DMS153 (cell line): ENCODE results near the gene PRKCZ.
"Not testable (repeated sequence)": the region's sequence is repeated elsewhere in the genome, so short reads cannot be mapped to it uniquely, and the experiment has no call there.

ENCODE experiments used
- DNase-seq: peaks from one replicate; lab custom pipeline; 2025; lab: John Stamatoyannopoulos, UW

Gene PRKCZ

DNA sequence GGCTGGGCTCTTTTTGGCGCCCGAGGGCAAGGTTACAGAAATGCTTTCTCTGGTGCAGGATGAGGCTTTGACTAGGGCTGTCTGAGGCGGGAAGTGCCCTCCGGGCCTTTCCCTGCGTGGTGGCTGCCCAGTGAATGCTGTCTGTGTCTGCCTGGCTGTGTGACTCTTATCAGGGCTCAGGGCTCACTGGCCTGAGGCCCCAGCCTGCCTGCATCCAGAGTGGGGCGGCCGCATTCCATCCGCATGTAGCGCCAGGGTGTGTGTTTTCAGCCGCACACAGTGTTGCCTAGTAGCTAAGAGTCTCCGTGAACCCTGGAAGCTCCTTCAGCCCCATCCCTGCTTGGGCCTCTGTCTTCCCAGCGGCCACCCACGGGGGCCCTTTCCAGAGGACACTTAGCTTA, 85.2 kb downstream of the PRKCZ start:
- DNase-seq, result peak; percentile 76

GRCh38 chr1:2135941-2136340, 85.7 kb downstream of the PRKCZ start:
- no peak for DNase-seq

DNA sequence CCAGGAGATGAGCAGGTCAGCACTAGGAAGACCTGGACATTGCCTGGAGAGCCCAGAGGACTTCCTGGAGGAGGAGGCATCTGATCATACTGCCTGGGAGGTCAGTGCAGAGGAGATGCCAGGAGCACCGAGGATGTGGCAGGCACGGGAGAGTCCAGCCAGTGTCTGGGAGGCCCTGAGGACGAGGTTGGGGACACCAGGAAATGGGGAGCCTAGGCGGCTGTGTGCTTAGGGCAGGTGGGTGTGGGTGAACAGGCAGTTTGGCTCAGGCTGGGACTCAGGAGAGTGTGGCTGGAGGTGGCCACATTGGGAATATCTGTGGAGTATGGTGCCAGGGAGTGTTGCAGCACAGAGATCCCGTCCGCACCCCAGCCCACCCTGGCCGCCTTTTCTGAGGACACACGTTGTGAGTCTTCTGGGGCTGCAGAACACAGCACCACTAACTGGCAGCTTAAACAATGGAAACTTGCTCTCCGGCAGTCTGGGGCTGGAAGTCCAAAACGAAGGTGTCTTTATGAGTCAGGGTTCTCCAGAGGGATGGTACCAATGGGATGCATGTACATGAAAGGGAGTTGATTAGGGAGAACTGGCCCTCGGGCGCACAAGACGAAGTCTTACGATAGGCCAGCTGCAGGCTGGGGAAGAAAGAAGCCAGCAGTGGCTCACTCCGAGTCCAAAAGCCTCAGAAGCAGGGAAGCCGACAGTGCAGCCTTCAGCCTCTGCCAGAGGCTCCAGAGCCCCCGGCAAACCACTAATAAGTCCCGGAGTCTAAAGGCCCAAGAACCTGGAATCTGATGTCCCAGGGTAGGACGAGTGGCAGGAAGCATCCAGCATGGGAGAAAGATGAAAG, 86.4 kb downstream of the PRKCZ start:
- no peak for DNase-seq

DNA sequence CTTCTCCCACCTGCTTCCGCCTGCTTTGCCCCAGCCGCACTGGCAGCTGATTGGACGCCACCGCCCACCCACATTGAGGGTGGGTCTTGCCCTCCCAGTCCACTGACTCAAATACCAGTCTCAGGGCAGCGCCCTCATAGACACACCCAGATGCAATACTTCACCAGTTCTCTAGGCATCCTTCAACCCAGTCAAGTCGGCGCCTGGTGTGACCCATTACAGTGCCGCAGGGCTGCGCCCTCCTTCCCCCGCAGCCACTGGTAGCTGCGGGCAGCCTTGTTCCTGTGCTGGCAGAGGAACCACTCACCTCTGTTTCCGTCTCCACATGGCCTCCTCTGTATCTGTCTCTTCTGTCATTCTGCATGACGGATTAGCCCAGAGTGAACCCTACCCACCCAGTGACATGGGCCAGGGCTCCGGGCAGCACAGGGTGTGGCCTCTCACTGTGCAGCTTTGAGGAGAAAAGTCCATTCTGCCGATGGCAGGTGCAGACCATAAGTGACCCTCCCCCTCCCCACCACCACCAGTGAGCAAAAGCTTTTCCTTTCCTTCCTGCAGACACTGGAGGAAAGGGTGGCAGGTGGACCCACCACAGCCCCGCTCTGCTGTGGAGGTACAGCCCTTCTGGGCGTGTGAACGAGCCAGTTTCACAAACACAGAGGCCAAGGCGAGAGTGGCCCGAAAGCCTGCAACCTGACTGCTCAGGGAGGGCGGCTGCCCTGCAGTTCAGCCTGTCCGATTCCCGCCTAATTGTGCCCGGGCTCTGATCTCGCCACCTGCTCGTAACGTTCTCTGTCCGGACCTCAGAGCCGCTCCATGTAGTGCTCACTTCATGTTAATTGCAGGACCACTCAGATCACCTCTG, 87.3 kb downstream of the PRKCZ start:
- DNase-seq, result no peak

- DNase-seq, result not testable (repeated sequence)
These were observed 88.9 kb downstream of the PRKCZ start for GRCh38 chr1:2139156-2139555.

DNA sequence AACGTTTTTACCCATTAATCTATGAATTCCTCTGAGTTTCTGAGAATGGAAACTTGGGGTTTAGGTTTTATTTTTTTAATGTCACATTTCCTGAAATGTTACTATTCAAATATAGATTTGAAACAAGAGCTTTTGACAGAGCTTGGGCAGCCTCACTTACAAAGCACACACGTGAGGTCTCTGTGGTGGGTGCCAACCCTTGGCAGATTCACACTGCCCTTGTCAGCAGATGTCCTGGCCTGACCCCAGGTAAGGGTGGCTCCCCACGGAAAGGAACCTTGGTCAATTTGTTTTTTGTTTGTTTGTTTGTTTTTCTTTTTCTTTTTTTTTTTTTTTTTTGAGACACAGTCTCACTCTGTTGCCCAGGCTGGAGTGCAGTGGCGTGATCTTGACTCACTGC, 90.8 kb downstream of the PRKCZ start:
- DNase-seq, result no peak

DNA sequence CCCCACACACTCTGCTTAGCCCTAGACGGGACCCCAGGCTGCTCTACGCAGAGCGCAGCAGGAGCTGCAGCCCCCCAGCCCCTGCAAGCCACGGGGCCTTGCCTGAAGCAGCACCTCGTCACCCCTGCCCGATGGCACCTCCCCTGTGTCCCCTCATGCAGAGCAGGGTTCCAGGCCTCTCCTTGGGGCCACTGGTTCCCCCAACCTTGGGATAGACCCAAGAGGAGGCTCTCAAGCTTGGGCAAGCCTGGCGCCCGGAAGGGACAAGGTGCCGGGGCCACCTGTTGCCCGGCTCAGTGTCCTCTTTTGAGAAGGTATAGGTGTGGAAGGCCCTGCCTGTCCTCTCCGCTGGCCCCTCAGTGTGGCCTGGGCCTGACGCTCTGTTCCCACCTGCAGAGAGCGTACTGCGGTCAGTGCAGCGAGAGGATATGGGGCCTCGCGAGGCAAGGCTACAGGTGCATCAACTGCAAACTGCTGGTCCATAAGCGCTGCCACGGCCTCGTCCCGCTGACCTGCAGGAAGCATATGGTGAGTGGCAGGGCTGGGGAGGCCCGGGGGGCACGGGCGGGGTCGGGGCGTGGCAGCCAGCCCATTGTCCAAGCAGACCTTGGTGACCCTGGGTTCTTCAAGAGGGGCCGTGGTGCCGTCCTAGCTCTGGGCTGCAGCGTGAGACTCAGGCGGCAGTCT, 93.7 kb downstream of the PRKCZ start:
- no peak for DNase-seq

DNA sequence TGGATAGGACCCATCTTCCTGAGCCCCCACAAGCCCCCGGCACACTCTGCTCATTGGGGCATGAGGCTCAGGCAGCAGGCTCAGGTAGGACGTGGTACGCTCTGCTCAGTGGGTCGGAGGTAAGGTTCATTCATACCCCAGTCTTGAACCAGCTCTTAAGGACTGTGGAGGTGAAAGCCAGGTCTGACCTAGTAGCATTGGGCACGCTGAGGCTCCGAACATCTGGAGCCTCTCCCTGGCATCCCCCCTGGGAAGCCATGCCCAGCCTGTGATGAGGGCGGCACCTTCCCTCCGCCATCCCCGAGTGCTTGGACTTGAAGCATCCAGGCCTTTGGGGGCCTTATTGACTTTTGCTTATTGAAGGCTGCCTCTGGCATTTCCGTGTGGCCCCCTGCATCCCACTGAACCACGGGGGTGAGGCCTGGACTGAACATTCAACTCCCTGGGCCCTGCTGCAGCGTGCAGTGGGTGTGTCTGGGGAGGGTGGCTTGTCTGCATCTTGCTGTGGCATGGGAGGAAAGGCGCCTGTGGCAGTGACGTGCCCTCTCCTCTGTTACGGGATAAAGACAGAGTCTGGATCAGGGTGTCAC, 94.4 kb downstream of the PRKCZ start:
- no peak for DNase-seq

- no peak for DNase-seq
These were observed 96.0 kb downstream of the PRKCZ start for GRCh38 chr1:2145946-2146835.

DNA sequence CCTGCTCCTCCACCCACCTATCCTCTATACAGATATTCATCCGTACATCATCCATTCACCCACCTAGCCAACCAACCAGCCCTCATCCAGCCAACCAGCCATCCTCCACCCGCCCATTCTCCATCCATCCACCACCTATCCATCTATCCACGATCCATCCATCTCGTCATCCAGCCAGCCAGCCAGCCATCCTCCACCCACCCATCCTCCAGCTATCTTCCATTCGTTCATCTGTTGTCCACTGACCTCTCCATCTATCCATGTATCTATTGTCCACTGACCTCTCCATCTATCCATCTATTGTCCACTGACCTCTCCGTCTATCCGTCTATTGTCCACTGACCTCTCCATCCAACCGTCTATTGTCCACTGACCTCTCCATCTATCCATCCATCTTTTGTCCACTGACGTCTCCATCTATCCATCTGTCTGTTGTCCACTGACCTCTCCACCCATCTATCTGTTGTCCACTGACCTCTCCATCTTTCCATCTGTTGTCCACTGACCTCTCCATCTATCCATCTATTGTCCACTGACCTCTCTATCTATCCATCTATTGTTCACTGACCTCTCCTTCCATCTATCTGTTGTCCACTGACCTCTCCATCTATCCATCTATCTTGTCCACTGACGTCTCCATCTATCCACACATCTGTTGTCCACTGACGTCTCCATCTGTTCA, 96.8 kb downstream of the PRKCZ start:
- DNase-seq, result no peak

GRCh38 chr1:2147869-2148268, 97.7 kb downstream of the PRKCZ start:
- DNase-seq, result not testable (repeated sequence)

GRCh38 chr1:2148691-2149090, 98.5 kb downstream of the PRKCZ start:
- DNase-seq, result no peak

GRCh38 chr1:2150801-2151200, 100.6 kb downstream of the PRKCZ start:
- DNase-seq, result no peak

DNA sequence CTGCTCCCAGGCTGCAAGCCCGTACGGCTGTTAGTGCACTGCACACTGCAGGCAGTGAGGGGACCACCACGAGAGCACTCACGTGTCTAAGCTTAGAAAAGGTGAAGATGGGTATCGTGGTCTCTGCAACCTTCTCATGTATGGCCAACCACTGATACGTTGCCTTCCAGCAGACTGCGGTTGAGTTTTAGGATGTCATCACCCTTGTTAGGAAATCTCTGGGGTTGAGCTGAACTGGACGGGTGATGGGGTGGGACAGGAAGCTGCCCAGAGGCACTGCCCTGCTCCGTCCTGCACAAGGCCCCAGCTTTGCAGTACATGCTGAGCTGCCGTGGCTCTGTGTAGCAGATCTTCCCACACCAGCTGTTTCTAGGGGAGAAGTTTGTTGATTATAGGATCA, 101.0 kb downstream of the PRKCZ start:
- no peak for DNase-seq

- DNase-seq, result no peak
These were observed 101.7 kb downstream of the PRKCZ start for GRCh38 chr1:2151911-2152310.

GRCh38 chr1:2152954-2153353, 102.7 kb downstream of the PRKCZ start:
- no peak for DNase-seq

DNA sequence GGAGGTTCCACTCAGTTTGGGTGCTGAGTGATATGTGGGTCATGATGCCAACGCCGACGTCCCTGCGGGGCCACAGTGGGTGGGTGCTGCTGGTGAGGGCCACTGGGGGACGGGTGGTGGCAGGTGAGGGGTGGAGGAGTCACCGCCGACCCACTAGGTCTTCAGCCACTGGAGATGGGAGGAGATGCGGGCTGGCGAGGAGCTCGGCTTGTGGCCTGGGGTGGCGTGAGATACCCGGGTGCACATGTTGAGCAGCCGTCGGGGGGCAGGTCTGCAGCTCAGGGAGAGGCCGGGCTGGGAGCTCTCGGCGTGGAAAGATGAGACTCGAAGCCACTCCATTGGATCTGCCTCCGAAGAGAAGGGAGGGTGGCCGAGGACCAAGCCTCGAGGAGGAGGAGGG, 103.8 kb downstream of the PRKCZ start:
- no peak for DNase-seq

GRCh38 chr1:2155147-2155598, 105.0 kb downstream of the PRKCZ start:
- no peak for DNase-seq

DNA sequence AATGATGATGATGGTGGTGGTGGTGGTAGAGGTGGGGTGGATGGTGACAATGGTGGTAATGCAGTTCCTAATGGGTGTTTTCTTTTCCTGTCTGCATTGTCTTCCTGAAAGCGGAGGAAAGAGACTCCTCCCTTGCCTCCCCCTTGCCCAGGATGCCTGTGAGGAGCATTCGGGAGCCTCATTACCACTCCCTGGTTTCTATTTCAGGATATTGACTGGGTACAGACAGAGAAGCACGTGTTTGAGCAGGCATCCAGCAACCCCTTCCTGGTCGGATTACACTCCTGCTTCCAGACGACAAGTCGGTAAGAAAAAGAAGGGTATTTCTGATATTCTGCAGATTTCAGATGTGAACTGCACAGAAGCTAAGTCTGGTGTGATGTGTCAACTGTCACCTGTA, 105.6 kb downstream of the PRKCZ start:
- DNase-seq, result no peak

GRCh38 chr1:2156866-2157265, 106.7 kb downstream of the PRKCZ start:
- DNase-seq, result no peak
